DOHH2 (cell line): ENCODE data around the gene CREB5.

Experiments used
- CTCF ChIP-seq: fragments of 200-600 bp; sonication (generic); IDR thresholded peaks from one replicate; pipeline ENCODE4 v1.5.1; 2014; ENCODE audit warnings: antibody characterized with exemption, mild to moderate bottlenecking, low read depth, low read length; ENCODE audit not compliant: poor library complexity, severe bottlenecking
- EZH2phosphoT487 ChIP-seq: fragments of 200-600 bp; sonication (generic); IDR thresholded peaks from 2 replicates; pipeline ENCODE4 v1.6.1; 2017; ENCODE audit warnings: borderline replicate concordance, mild to moderate bottlenecking, antibody characterized with exemption, low read length, moderate library complexity, mixed read lengths

- no peak for TF ChIP-seq CTCF
- TF ChIP-seq EZH2phosphoT487, result no peak
Observed at GRCh38 chr7:28656529-28656928, 244.2 kb downstream of the CREB5 start.
